Measurements from ENCODE around the gene KYAT1. TPM values are rescaled to one million over a fixed set of nuclear protein-coding genes. Genes with fewer than 3 reads are reported as not detected.

The KYAT1 gene
- total and polyA plus RNA-seq, 2 of the 13 experiments (the other 11 are each of a cell fraction or from before 2014, with no cell fraction given): 9.2 to 46.5 TPM

DNA sequence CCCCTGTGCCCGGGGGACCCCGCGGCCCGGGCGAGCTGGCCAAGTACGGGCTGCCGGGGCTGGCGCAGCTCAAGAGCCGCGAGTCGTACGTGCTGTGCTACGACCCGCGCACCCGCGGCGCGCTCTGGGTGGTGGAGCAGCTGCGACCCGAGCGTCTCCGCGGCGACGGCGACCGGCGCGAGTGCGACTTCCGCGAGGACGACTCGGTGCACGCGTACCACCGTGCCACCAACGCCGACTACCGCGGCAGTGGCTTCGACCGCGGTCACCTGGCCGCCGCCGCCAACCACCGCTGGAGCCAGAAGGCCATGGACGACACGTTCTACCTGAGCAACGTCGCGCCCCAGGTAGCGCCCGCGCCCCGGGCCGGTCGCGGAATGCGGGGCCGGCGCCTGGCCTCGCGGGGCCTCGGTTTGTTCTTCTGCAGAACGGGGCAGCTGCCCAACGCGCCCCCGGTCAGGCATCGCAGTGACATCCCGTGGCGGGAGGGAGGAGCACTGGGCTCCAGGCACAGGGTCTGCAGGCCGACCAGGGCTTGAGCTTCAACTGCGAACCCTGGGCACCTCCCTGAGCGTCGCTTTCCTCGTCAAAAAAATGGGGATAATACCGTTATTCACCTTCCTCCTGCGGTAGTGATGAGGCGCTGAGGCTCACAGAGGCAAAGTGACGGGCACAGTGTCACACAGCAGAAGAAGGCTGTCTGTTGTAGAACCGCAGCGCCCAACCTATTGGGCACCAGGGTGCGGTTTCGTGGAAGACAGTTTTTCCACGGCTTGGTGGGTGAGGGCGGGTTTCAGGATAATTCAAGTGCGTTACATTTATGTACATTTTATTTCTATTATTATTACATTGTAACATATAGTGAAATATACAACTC is 62.7 kb downstream of the KYAT1 start (continued):
- TF ChIP-seq, protein P1, sequence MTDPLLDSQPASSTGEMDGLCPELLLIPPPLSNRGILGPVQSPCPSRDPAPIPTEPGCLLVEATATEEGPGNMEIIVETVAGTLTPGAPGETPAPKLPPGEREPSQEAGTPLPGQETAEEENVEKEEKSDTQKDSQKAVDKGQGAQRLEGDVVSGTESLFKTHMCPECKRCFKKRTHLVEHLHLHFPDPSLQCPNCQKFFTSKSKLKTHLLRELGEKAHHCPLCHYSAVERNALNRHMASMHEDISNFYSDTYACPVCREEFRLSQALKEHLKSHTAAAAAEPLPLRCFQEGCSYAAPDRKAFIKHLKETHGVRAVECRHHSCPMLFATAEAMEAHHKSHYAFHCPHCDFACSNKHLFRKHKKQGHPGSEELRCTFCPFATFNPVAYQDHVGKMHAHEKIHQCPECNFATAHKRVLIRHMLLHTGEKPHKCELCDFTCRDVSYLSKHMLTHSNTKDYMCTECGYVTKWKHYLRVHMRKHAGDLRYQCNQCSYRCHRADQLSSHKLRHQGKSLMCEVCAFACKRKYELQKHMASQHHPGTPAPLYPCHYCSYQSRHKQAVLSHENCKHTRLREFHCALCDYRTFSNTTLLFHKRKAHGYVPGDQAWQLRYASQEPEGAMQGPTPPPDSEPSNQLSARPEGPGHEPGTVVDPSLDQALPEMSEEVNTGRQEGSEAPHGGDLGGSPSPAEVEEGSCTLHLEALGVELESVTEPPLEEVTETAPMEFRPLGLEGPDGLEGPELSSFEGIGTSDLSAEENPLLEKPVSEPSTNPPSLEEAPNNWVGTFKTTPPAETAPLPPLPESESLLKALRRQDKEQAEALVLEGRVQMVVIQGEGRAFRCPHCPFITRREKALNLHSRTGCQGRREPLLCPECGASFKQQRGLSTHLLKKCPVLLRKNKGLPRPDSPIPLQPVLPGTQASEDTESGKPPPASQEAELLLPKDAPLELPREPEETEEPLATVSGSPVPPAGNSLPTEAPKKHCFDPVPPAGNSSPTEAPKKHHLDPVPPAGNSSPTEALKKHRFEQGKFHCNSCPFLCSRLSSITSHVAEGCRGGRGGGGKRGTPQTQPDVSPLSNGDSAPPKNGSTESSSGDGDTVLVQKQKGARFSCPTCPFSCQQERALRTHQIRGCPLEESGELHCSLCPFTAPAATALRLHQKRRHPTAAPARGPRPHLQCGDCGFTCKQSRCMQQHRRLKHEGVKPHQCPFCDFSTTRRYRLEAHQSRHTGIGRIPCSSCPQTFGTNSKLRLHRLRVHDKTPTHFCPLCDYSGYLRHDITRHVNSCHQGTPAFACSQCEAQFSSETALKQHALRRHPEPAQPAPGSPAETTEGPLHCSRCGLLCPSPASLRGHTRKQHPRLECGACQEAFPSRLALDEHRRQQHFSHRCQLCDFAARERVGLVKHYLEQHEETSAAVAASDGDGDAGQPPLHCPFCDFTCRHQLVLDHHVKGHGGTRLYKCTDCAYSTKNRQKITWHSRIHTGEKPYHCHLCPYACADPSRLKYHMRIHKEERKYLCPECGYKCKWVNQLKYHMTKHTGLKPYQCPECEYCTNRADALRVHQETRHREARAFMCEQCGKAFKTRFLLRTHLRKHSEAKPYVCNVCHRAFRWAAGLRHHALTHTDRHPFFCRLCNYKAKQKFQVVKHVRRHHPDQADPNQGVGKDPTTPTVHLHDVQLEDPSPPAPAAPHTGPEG (CRISPR knock-in tag; IDR thresholded peaks at IDR 0.05): peak; percentile 65
- TF ChIP-seq ZNF282 (IDR thresholded peaks at IDR 0.05; ENCODE audit: partially characterized antibody) (no peak), ZNF761 (CRISPR knock-in tag; conservative IDR thresholded peaks at IDR 0.05) (no peak), HOXA7 (CRISPR knock-in tag; IDR thresholded peaks at IDR 0.05) (no peak), CHD4 (IDR thresholded peaks at IDR 0.05; ENCODE audit: borderline replicate concordance, low read length) (no peak), MIER2 (CRISPR knock-in tag; IDR thresholded peaks at IDR 0.05) (no peak), EP300 (IDR thresholded peaks at IDR 0.05; ENCODE audit: low read depth in 2 of 2, low read length in 2 of 2) (no peak), EP300 (CRISPR knock-in tag; IDR thresholded peaks at IDR 0.05; ENCODE audit: borderline replicate concordance) (no peak), ZNF746 (CRISPR knock-in tag; IDR thresholded peaks at IDR 0.05) (no peak)
- TF ChIP-seq, protein P2, sequence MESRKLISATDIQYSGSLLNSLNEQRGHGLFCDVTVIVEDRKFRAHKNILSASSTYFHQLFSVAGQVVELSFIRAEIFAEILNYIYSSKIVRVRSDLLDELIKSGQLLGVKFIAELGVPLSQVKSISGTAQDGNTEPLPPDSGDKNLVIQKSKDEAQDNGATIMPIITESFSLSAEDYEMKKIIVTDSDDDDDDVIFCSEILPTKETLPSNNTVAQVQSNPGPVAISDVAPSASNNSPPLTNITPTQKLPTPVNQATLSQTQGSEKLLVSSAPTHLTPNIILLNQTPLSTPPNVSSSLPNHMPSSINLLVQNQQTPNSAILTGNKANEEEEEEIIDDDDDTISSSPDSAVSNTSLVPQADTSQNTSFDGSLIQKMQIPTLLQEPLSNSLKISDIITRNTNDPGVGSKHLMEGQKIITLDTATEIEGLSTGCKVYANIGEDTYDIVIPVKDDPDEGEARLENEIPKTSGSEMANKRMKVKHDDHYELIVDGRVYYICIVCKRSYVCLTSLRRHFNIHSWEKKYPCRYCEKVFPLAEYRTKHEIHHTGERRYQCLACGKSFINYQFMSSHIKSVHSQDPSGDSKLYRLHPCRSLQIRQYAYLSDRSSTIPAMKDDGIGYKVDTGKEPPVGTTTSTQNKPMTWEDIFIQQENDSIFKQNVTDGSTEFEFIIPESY (CRISPR knock-in tag; IDR thresholded peaks at IDR 0.05): no peak
- TF ChIP-seq, protein P3, sequence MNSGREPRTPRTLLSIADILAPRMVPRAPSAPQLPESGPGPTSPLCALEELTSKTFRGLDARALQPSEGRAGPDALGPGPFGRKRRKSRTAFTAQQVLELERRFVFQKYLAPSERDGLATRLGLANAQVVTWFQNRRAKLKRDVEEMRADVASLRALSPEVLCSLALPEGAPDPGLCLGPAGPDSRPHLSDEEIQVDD (CRISPR knock-in tag; IDR thresholded peaks at IDR 0.05; ENCODE audit: borderline replicate concordance): peak; percentile 86; the same call in 1 of the 2 replicates
- TF ChIP-seq, protein P4, sequence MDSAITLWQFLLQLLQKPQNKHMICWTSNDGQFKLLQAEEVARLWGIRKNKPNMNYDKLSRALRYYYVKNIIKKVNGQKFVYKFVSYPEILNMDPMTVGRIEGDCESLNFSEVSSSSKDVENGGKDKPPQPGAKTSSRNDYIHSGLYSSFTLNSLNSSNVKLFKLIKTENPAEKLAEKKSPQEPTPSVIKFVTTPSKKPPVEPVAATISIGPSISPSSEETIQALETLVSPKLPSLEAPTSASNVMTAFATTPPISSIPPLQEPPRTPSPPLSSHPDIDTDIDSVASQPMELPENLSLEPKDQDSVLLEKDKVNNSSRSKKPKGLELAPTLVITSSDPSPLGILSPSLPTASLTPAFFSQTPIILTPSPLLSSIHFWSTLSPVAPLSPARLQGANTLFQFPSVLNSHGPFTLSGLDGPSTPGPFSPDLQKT (CRISPR knock-in tag; IDR thresholded peaks at IDR 0.05; ENCODE audit: borderline replicate concordance): no peak
- TF ChIP-seq, protein P5, sequence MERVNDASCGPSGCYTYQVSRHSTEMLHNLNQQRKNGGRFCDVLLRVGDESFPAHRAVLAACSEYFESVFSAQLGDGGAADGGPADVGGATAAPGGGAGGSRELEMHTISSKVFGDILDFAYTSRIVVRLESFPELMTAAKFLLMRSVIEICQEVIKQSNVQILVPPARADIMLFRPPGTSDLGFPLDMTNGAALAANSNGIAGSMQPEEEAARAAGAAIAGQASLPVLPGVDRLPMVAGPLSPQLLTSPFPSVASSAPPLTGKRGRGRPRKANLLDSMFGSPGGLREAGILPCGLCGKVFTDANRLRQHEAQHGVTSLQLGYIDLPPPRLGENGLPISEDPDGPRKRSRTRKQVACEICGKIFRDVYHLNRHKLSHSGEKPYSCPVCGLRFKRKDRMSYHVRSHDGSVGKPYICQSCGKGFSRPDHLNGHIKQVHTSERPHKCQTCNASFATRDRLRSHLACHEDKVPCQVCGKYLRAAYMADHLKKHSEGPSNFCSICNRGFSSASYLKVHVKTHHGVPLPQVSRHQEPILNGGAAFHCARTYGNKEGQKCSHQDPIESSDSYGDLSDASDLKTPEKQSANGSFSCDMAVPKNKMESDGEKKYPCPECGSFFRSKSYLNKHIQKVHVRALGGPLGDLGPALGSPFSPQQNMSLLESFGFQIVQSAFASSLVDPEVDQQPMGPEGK (CRISPR knock-in tag; IDR thresholded peaks at IDR 0.05): no peak
- TF ChIP-seq, protein P6, sequence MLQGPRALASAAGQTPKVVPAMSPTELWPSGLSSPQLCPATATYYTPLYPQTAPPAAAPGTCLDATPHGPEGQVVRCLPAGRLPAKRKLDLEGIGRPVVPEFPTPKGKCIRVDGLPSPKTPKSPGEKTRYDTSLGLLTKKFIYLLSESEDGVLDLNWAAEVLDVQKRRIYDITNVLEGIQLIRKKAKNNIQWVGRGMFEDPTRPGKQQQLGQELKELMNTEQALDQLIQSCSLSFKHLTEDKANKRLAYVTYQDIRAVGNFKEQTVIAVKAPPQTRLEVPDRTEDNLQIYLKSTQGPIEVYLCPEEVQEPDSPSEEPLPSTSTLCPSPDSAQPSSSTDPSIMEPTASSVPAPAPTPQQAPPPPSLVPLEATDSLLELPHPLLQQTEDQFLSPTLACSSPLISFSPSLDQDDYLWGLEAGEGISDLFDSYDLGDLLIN (CRISPR knock-in tag; IDR thresholded peaks at IDR 0.05; ENCODE audit: borderline replicate concordance): 0 out of 2 replicates have a peak, but pooled peaks have one; percentile 35
